GM12878 (cell line): ENCODE data around the gene ROBO4. TPM values are rescaled to one million over a fixed set of nuclear protein-coding genes. Genes with fewer than 3 reads are reported as not detected.

Experiments
- ATAC-seq: fragments of 200-7000 bp; cut with Tn5 transposase; 3 replicates; pipeline ENCODE4 v1.9.1; 2020; ENCODE audit warnings: mild to moderate bottlenecking, moderate library complexity
- BruUV-seq: library from RNA; stranded (reverse); fragments of 400-500 nt; replicated peaks from 2 replicates; lab custom pipeline; 2021; lab: Mats Ljungman, UMichigan
- CTCF ChIA-PET: fragments of 300-600 bp; sonication (Branson Sonifier 250); formaldehyde crosslinking; extraction: SDS; loops from one replicate; lab custom pipeline; 2021; ENCODE audit warnings: inconsistent platforms; lab: Yijun Ruan, JAX
- POLR2A ChIA-PET: fragments of 350-600 bp; formaldehyde crosslinking; extraction: SDS; loops from one replicate; lab custom pipeline; 2021; ENCODE audit warnings: inconsistent platforms; lab: Charles Lee
- RAD21 ChIA-PET: fragments of 300-600 bp; sonication (Branson Sonifier 250); formaldehyde crosslinking; loops from one replicate; lab custom pipeline; 2023; ENCODE audit warnings: antibody characterized with exemption; ENCODE audit not compliant: unreplicated experiment; lab: Charles Lee
- SMC1A ChIA-PET: fragments of 300-600 bp; sonication (Branson Sonifier 250); formaldehyde crosslinking; loops from one replicate; lab custom pipeline; 2023; ENCODE audit not compliant: unreplicated experiment, uncharacterized antibody; lab: Charles Lee
- DNase-seq: peaks from one replicate; pipeline ENCODE4 v3.0.0-alpha.2; 2011; ENCODE audit warnings: low read depth, low spot score
- FAIRE-seq: peaks from 3 replicates; lab custom pipeline; 2011; peaks lifted over from hg19 to GRCh38; lab: Jason Lieb, UNC
- H2AFZ ChIP-seq: 2 replicates; pipeline ENCODE4 v1.6.0; 2011; ENCODE audit warnings: low read depth, low read length, control low read depth; ENCODE audit not compliant: control insufficient read depth
- H3K27ac ChIP-seq: 2 replicates; pipeline ENCODE4 v1.5.1; 2011; ENCODE audit warnings: control low read depth; ENCODE audit not compliant: control insufficient read depth, insufficient read depth
- H3K27me3 ChIP-seq, 2 experiments: replicated peaks in 1 of 2; 2 replicates each; pipeline versions ENCODE4 v1.6.0 to v1.6.1; 2011; ENCODE audit warnings: low read length in 1 of 2; ENCODE audit not compliant: control insufficient read depth in 2 of 2, insufficient read depth in 2 of 2
- H3K36me3 ChIP-seq, 2 experiments: 2 replicates each; pipeline ENCODE4 v1.5.1; 2011; ENCODE audit warnings: low read length in 1 of 2; ENCODE audit not compliant: control insufficient read depth in 2 of 2, insufficient read depth in 2 of 2
- H3K4me1 ChIP-seq: 2 replicates; pipeline ENCODE4 v1.6.1; 2011; ENCODE audit warnings: mild to moderate bottlenecking, low read length, moderate library complexity, mixed read lengths; ENCODE audit not compliant: control insufficient read depth, insufficient read depth
- H3K4me2 ChIP-seq: 2 replicates; pipeline ENCODE4 v1.6.0; 2011; ENCODE audit warnings: control low read depth; ENCODE audit not compliant: control insufficient read depth, insufficient read depth
- H3K4me3 ChIP-seq: fragments of 200-600 bp; sonication (generic); 2 replicates; pipeline ENCODE4 v1.5.1; 2016
- H3K79me2 ChIP-seq: 2 replicates; pipeline ENCODE4 v1.6.0; 2011; ENCODE audit warnings: low read length; ENCODE audit not compliant: control insufficient read depth, insufficient read depth
- H3K9ac ChIP-seq: 2 replicates; pipeline ENCODE4 v1.8.0; 2011; ENCODE audit warnings: low read length, control low read depth, mixed read lengths; ENCODE audit not compliant: control insufficient read depth, insufficient read depth
- H3K9me3 ChIP-seq: replicated peaks from 3 replicates; pipeline ENCODE4 v1.5.1; 2011; ENCODE audit warnings: mild to moderate bottlenecking, low read length; ENCODE audit not compliant: control insufficient read depth, insufficient read depth
- H4K20me1 ChIP-seq: 2 replicates; pipeline ENCODE4 v1.6.0; 2011; ENCODE audit not compliant: control insufficient read depth, insufficient read depth
- BMI1 ChIP-seq: fragments of 450-650 bp; IDR thresholded peaks from 2 replicates; pipeline ENCODE4 v1.6.1; 2016; ENCODE audit warnings: mild to moderate bottlenecking, moderate library complexity, borderline replicate concordance
- IKZF2 ChIP-seq, 2 experiments: fragments of 450-650 bp; IDR thresholded peaks; 2 replicates each; pipeline ENCODE4 v1.6.1; 2017; ENCODE audit warnings: mild to moderate bottlenecking in 2 of 2, moderate library complexity in 2 of 2
- LARP7 ChIP-seq: fragments of 450-650 bp; IDR thresholded peaks from 2 replicates; pipeline ENCODE4 v1.6.1; 2017; ENCODE audit warnings: mild to moderate bottlenecking
- PKNOX1 ChIP-seq: fragments of 450-650 bp; IDR thresholded peaks from 2 replicates; pipeline ENCODE4 v1.6.1; 2016; ENCODE audit warnings: mild to moderate bottlenecking
- PRDM15 ChIP-seq: fragments of 450-650 bp; formaldehyde crosslinking; IDR thresholded peaks from 2 replicates; pipeline ENCODE4 v1.4.0; 2020; ENCODE audit warnings: mild to moderate bottlenecking, moderate library complexity
- TAF1 ChIP-seq: IDR thresholded peaks from 2 replicates; pipeline ENCODE4 v1.6.1; 2011; ENCODE audit warnings: mild to moderate bottlenecking, low read depth, low read length, borderline replicate concordance
- ZBTB4 ChIP-seq: fragments of 450-650 bp; formaldehyde crosslinking; IDR thresholded peaks from 2 replicates; pipeline ENCODE4 v1.4.0; 2022; ENCODE audit warnings: mild to moderate bottlenecking, moderate library complexity
- WGBS: methylation state at CpG from one replicate; pipeline ENCODE4 v1.1.6; 2016; ENCODE audit warnings: low lambda C conversion rate; ENCODE audit not compliant: insufficient replicate concordance, insufficient coverage; ENCODE audit errors: missing lambda C conversion rate; 5-methylcytosine and 5-hydroxymethylcytosine counted together
- in situ Hi-C: fragments of 300-500 bp; cut with MboI; formaldehyde crosslinking; loops from 9 replicates; pipeline ENCODE4 v1.14.3; 2018; ENCODE audit warnings: mixed read lengths
- intact Hi-C: fragments of 100-400 bp; cut with micrococcal nuclease; formaldehyde crosslinking; loops from one replicate; pipeline ENCODE4 v1.14.2; 2022; ENCODE audit not compliant: unreplicated experiment
- polyA plus RNA-seq, 11 experiments: library from polyadenylated mRNA; depleted of rRNA in 4 of 11; unstranded in 6 of 11; stranded (reverse) in 5 of 11; fragments of >200 nt; fragmentation: Nextera tagmentation in 4 of 11; fragmentation: Illumina TruSeq in 1 of 11; extraction: Ambion mirVana in 4 of 11; extraction: Trizol in 1 of 11; gene quantifications; 1 replicate in 1 of 11; 2 replicates in 10 of 11; pipeline versions ENCODE4 v1.2.1 to v1.2.3, GENCODE V29; 2011 to 2016; ENCODE audit warnings: inconsistent platforms in 2 of 11, missing spikeins in 2 of 11, low read depth in 1 of 11
- total RNA-seq, 4 experiments: library from RNA; depleted of rRNA in 3 of 4; stranded (reverse); fragments of >200 nt in 3 of 4; fragmentation: Illumina TruSeq in 1 of 4; extraction: Trizol in 1 of 4; gene quantifications; 2 replicates each; pipeline versions ENCODE4 v1.2.1 to v1.2.3, GENCODE V29; 2013 to 2021

ROBO4 gene
- total and polyA plus RNA-seq, 10 of the 15 experiments (the other 5 are each of a cell fraction or from before 2014, with no cell fraction given): not detected

GRCh38 chr11:124934862-124935547 lies 37.3 kb upstream of the ROBO4 start:
- ChIA-PET CTCF (no interaction called here), SMC1A (interaction anchor here (0.7 kb wide), 1 partner anchor 45 kb away, joined by 3 read pairs; no protein-coding TSS in a partner anchor), POLR2A (interaction anchor here (0.6 kb wide), 1 partner anchor 996 kb away, joined by 4 read pairs; no protein-coding TSS in a partner anchor), RAD21 (no interaction called here)
- TF ChIP-seq PKNOX1: no peak
- no peak for TF ChIP-seq ZBTB4
- no peak for TF ChIP-seq PRDM15 (CRISPR knock-in tag)
- TF ChIP-seq TAF1: no peak
- TF ChIP-seq LARP7: no peak
- no peak for TF ChIP-seq BMI1
- no peak for TF ChIP-seq IKZF2 (IDR thresholded peaks at IDR 0.05)
- H3K9ac ChIP-seq: no peak overlapping the region
- H3K27me3 ChIP-seq: peaks cover 0 to 4% of the 10 kb centered on the region in 2 experiments
- no peak overlapping the region for H2AFZ ChIP-seq
- no peak overlapping the region for H3K4me2 ChIP-seq
- ATAC-seq (no peak), FAIRE-seq (no peak), DNase-seq (no peak)
- H3K4me1 ChIP-seq: no peaks in the 10 kb centered on the region; the same call in 1 of the 2 replicates
- BruUV-seq: no TSS peak
- no peak overlapping the region for H3K4me3 ChIP-seq
- no peaks in the 10 kb centered on the region for H4K20me1 ChIP-seq
- no peaks in the 10 kb centered on the region for H3K79me2 ChIP-seq
- 21% methylated on average over 4 of the region's 4 CpGs for WGBS
- H3K36me3 ChIP-seq: no peaks in the 10 kb centered on the region
- in situ Hi-C loops (no loop called here), intact Hi-C loops (no loop called here)
- H3K27ac ChIP-seq: no peak overlapping the region
- no peaks in the 10 kb centered on the region; the same call in 2 of the 3 replicates for H3K9me3 ChIP-seq
